Measurements from ENCODE around the gene C3AR1.

DNA sequence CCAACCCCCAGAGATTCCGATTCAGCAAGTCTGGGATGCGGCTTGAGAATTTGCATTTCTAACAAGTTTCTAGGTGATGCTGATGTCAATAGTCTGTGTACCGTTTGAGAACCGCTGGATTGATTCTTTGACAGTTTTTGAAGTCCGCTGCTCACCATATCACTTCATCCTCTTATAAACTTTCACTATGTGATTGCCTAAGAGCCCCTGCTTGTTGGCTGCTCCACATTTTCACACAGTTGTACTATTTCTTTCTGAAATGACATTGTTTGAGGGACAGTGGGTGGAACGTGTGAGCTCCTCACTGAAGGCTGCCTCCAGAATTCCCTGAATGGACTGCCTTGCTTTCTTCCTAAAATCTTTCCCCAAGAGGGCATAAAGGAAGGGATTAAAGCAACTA, 7.7 kb downstream of the C3AR1 start:
- TF ChIP-seq, protein P1, sequence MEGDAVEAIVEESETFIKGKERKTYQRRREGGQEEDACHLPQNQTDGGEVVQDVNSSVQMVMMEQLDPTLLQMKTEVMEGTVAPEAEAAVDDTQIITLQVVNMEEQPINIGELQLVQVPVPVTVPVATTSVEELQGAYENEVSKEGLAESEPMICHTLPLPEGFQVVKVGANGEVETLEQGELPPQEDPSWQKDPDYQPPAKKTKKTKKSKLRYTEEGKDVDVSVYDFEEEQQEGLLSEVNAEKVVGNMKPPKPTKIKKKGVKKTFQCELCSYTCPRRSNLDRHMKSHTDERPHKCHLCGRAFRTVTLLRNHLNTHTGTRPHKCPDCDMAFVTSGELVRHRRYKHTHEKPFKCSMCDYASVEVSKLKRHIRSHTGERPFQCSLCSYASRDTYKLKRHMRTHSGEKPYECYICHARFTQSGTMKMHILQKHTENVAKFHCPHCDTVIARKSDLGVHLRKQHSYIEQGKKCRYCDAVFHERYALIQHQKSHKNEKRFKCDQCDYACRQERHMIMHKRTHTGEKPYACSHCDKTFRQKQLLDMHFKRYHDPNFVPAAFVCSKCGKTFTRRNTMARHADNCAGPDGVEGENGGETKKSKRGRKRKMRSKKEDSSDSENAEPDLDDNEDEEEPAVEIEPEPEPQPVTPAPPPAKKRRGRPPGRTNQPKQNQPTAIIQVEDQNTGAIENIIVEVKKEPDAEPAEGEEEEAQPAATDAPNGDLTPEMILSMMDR (IDR thresholded peaks at IDR 0.05): no peak
- no peak for TF ChIP-seq POLR2A (IDR thresholded peaks at IDR 0.05)
